T-cell (primary cell): ENCODE data around the gene LANCL3. TPM values are rescaled to one million over a fixed set of nuclear protein-coding genes. Genes with fewer than 3 reads are reported as not detected.

ENCODE experiments used
- ATAC-seq, 4 experiments: fragments of 200-7000 bp in 3 of 4; fragments of 150-1000 bp in 1 of 4; cut with Tn5 transposase; replicated peaks in 1 of 4; 1 replicate in 3 of 4; 2 replicates in 1 of 4; pipeline ENCODE4 v1.10.0; 2021; ENCODE audit warnings: moderate library complexity in 3 of 4, mild to moderate bottlenecking in 2 of 4, moderate number of reproducible peaks in 1 of 4
- CTCF ChIA-PET, 2 donors: fragments of 300-600 bp; sonication (Branson Sonifier 250); formaldehyde crosslinking; loops; one replicate each; lab custom pipeline; 2022; ENCODE audit warnings: antibody characterized with exemption in 2 of 2; lab: Charles Lee
- POLR2A ChIA-PET, 2 donors: fragments of 300-600 bp; sonication (Branson Sonifier 250); formaldehyde crosslinking; loops; one replicate each; lab custom pipeline; 2022; ENCODE audit warnings: antibody characterized with exemption in 2 of 2; lab: Charles Lee
- DNase-seq, 35 experiments: peaks; one replicate each; pipeline versions ENCODE4 v3.0.0 to v3.0.0-alpha.2; 2013 to 2023
- H3K27ac ChIP-seq: one replicate; pipeline ENCODE4 v1.5.1; 2013; ENCODE audit warnings: low read length
- H3K27me3 ChIP-seq, 2 experiments: replicated peaks in 1 of 2; 1 replicate in 1 of 2; 2 replicates in 1 of 2; pipeline versions ENCODE4 v1.6.1 to v1.7.0; 2013; ENCODE audit warnings: low read length in 1 of 2, mixed read lengths in 1 of 2; ENCODE audit not compliant: control insufficient read depth in 2 of 2, insufficient read depth in 2 of 2; ENCODE audit errors: extremely low read depth in 1 of 2
- H3K36me3 ChIP-seq, 2 donors: 1 replicate in 1 of 2; 2 replicates in 1 of 2; pipeline versions ENCODE4 v1.6.1 to v1.7.0; 2013; ENCODE audit warnings: low read length in 1 of 2; ENCODE audit not compliant: control insufficient read depth in 2 of 2, insufficient read depth in 1 of 2; ENCODE audit errors: extremely low read depth in 1 of 2
- H3K4me1 ChIP-seq, 2 experiments: 1 replicate in 1 of 2; 2 replicates in 1 of 2; pipeline versions ENCODE4 v1.6.1 to v1.7.0; 2013; ENCODE audit warnings: low read length in 2 of 2, mixed read lengths in 1 of 2; ENCODE audit not compliant: insufficient read depth in 2 of 2, control insufficient read depth in 1 of 2; ENCODE audit errors: extremely low read depth in 1 of 2
- H3K4me3 ChIP-seq, 2 donors: 1 replicate in 1 of 2; 2 replicates in 1 of 2; pipeline versions ENCODE4 v1.5.1 to v1.7.0; 2013; ENCODE audit warnings: mild to moderate bottlenecking in 2 of 2, low read length in 1 of 2, moderate library complexity in 1 of 2; ENCODE audit not compliant: control insufficient read depth in 1 of 2; ENCODE audit errors: extremely low read depth in 1 of 2
- H3K9me3 ChIP-seq: 2 replicates; pipeline ENCODE4 v1.7.0; 2013
- H3K27ac Mint-ChIP-seq, 2 donors: one replicate each; pipeline ENCODE4 v1.8.0; 2020 to 2021; ENCODE audit warnings: mild to moderate bottlenecking in 2 of 2, mixed read lengths in 2 of 2
- H3K27me3 Mint-ChIP-seq, 2 donors: one replicate each; pipeline ENCODE4 v1.8.0; 2021 to 2022; ENCODE audit warnings: mixed read lengths in 2 of 2
- H3K36me3 Mint-ChIP-seq: one replicate; pipeline ENCODE4 v1.8.0; 2021; ENCODE audit warnings: mixed read lengths
- H3K4me1 Mint-ChIP-seq, 3 donors: one replicate each; pipeline ENCODE4 v1.8.0; 2020 to 2022; ENCODE audit warnings: mixed read lengths in 3 of 3, mild to moderate bottlenecking in 1 of 3
- H3K4me3 Mint-ChIP-seq, 3 donors: one replicate each; pipeline ENCODE4 v1.8.0; 2020 to 2022; ENCODE audit warnings: mild to moderate bottlenecking in 3 of 3, mixed read lengths in 3 of 3, moderate library complexity in 3 of 3
- H3K9me3 Mint-ChIP-seq, 3 donors: one replicate each; pipeline ENCODE4 v1.8.0; 2020 to 2022; ENCODE audit warnings: mixed read lengths in 3 of 3
- WGBS: methylation state at CpG from one replicate; pipeline ENCODE4 v1.1.5; 2013; ENCODE audit warnings: missing lambda C conversion rate; ENCODE audit not compliant: insufficient coverage; 5-methylcytosine and 5-hydroxymethylcytosine counted together
- total RNA-seq, 35 experiments: library from RNA in 6 of 35; stranded (reverse) in 6 of 35; fragments of 120-200 nt in 1 of 35; gene quantifications; one replicate each; pipeline versions ENCODE4 v1.2.1 to v1.2.4 and lab custom pipeline; 2013 to 2026

Gene LANCL3
- total RNA-seq, 5 donors from 2014 or later (not counting 1 experiment from before 2014, with no cell fraction given): 0.09 to 0.70 (median 0.23) TPM

DNA sequence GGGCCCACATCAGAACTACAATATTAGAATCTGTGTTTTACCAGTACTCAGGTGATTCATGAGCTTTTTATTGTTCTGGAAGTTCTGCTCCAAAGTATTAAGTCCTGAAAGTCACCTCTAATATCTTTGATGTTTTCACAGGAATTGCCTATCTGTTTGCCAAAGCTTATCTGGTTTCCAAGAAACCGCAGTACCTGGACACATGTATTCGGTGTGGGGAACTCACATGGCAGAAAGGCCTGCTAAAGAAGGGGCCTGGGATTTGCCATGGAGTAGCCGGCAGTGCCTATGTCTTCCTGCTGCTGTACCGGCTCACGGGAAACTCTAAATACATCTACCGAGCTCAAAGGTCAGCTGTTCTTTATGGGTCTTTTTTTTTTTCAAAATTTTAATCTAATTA lies 95.7 kb downstream of the LANCL3 start:
- Histone ChIP-seq H3K4me3 (no peak overlapping the region), H3K27me3 (no peaks in the 10 kb centered on the region), H3K27ac (no peak overlapping the region), H3K4me1 (no peaks in the 10 kb centered on the region), H3K36me3 (no peaks in the 10 kb centered on the region), H3K9me3 (no peaks in the 10 kb centered on the region)
- no peak overlapping the region for H3K4me3 Mint-ChIP-seq
- H3K27ac Mint-ChIP-seq: no peak overlapping the region
- no peaks in the 10 kb centered on the region for H3K36me3 Mint-ChIP-seq
- H3K9me3 Mint-ChIP-seq: peaks cover 0 to 6% (median 0%) of the 10 kb centered on the region in 3 donors
- DNase-seq (no peak), ATAC-seq (no peak)
- ChIA-PET POLR2A (no interaction called here), CTCF (no interaction called here)
- WGBS: no CpG with 5 or more reads among the region's 6 CpGs
- no peaks in the 10 kb centered on the region for H3K4me1 Mint-ChIP-seq
- H3K27me3 Mint-ChIP-seq: peaks cover 0 to 16% of the 10 kb centered on the region in 2 donors

- ChIA-PET POLR2A (no interaction called here), CTCF (no interaction called here)
- WGBS: 100% methylated on average over 1 of the region's 4 CpGs
- no peak for ATAC-seq
- Mint-ChIP-seq H3K27ac (no peak overlapping the region), H3K36me3 (no peaks in the 10 kb centered on the region), H3K4me3 (no peak overlapping the region), H3K9me3 (no peaks in the 10 kb centered on the region), H3K27me3 (peaks cover 2 to 8% of the 10 kb centered on the region in 2 donors), H3K4me1 (no peaks in the 10 kb centered on the region)
- Histone ChIP-seq H3K27me3 (no peaks in the 10 kb centered on the region), H3K36me3 (no peaks in the 10 kb centered on the region), H3K4me1 (no peaks in the 10 kb centered on the region), H3K27ac (no peak overlapping the region), H3K4me3 (no peak overlapping the region), H3K9me3 (no peaks in the 10 kb centered on the region)
- DNase-seq: no peak
Observed at GRCh38 chrX:37672563-37672962, 101.1 kb downstream of the LANCL3 start.

GRCh38 chrX:37676811-37677210 lies 105.3 kb downstream of the LANCL3 start:
- Mint-ChIP-seq H3K9me3 (no peaks in the 10 kb centered on the region), H3K4me3 (no peak overlapping the region), H3K36me3 (no peaks in the 10 kb centered on the region), H3K4me1 (no peaks in the 10 kb centered on the region), H3K27ac (no peak overlapping the region), H3K27me3 (peaks cover 2 to 10% of the 10 kb centered on the region in 2 donors)
- Histone ChIP-seq H3K36me3 (no peaks in the 10 kb centered on the region), H3K27ac (no peak overlapping the region), H3K4me1 (no peaks in the 10 kb centered on the region), H3K9me3 (no peaks in the 10 kb centered on the region), H3K4me3 (no peak overlapping the region), H3K27me3 (no peaks in the 10 kb centered on the region)
- POLR2A ChIA-PET: no interaction called here
- DNase-seq (no peak), ATAC-seq (no peak)
- CTCF ChIA-PET: no interaction called here

DNA sequence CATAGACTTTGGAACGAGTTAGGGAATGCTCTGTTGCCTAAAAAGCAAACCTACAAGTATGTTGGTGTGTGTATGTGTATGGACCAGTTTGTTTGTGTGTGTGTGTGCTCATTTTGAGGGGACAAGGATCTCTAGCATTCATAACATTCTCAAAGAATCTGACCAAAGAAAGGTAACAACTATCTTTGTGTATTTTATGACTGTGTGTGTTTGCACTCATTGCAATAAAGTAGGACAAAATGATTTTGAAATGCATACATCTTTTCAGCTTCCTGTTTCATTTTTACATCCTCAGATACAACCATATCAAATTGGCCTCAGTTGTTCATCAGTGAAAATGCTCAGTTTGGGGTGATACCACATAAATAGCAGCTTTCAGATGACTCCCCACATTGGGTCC lies 105.8 kb downstream of the LANCL3 start:
- no peak overlapping the region for H3K4me3 ChIP-seq
- Mint-ChIP-seq H3K36me3 (no peaks in the 10 kb centered on the region), H3K27me3 (peaks cover 2 to 11% of the 10 kb centered on the region in 2 donors), H3K4me3 (no peak overlapping the region), H3K27ac (no peak overlapping the region), H3K9me3 (no peaks in the 10 kb centered on the region), H3K4me1 (no peaks in the 10 kb centered on the region)
- DNase-seq (no peak), ATAC-seq (no peak)
- no peaks in the 10 kb centered on the region for H3K4me1 ChIP-seq
- WGBS: no CpG with 5 or more reads among the region's 1 CpG
- no peaks in the 10 kb centered on the region for H3K27me3 ChIP-seq
- CTCF ChIA-PET: no interaction called here
- no peak overlapping the region for H3K27ac ChIP-seq
- POLR2A ChIA-PET: no interaction called here
- no peaks in the 10 kb centered on the region for H3K9me3 ChIP-seq
- no peaks in the 10 kb centered on the region for H3K36me3 ChIP-seq

- ATAC-seq (no peak), DNase-seq (no peak)
- POLR2A ChIA-PET: no interaction called here
- Mint-ChIP-seq H3K4me1 (no peaks in the 10 kb centered on the region), H3K27ac (no peak overlapping the region), H3K36me3 (no peaks in the 10 kb centered on the region), H3K27me3 (peaks cover 2 to 16% of the 10 kb centered on the region in 2 donors), H3K9me3 (no peaks in the 10 kb centered on the region), H3K4me3 (no peak overlapping the region)
- WGBS: no CpG with 5 or more reads among the region's 1 CpG
- no peaks in the 10 kb centered on the region for H3K4me1 ChIP-seq
- H3K4me3 ChIP-seq: no peak overlapping the region
- no peaks in the 10 kb centered on the region for H3K36me3 ChIP-seq
- no peaks in the 10 kb centered on the region for H3K9me3 ChIP-seq
- no peak overlapping the region for H3K27ac ChIP-seq
- CTCF ChIA-PET: no interaction called here
- H3K27me3 ChIP-seq: no peaks in the 10 kb centered on the region
Observed at GRCh38 chrX:37677765-37678164, 106.3 kb downstream of the LANCL3 start.

GRCh38 chrX:37678574-37678973 lies 107.1 kb downstream of the LANCL3 start:
- Histone ChIP-seq H3K36me3 (no peaks in the 10 kb centered on the region), H3K4me3 (no peak overlapping the region), H3K4me1 (no peaks in the 10 kb centered on the region), H3K9me3 (no peaks in the 10 kb centered on the region), H3K27me3 (no peaks in the 10 kb centered on the region), H3K27ac (no peak overlapping the region)
- WGBS: no CpG with 5 or more reads among the region's 1 CpG
- Mint-ChIP-seq H3K9me3 (no peaks in the 10 kb centered on the region), H3K36me3 (no peaks in the 10 kb centered on the region), H3K4me1 (no peaks in the 10 kb centered on the region), H3K27ac (no peak overlapping the region), H3K4me3 (no peak overlapping the region), H3K27me3 (peaks cover 0 to 17% of the 10 kb centered on the region in 2 donors)
- ATAC-seq: no peak
- no peak for DNase-seq
- ChIA-PET CTCF (no interaction called here), POLR2A (no interaction called here)

DNA sequence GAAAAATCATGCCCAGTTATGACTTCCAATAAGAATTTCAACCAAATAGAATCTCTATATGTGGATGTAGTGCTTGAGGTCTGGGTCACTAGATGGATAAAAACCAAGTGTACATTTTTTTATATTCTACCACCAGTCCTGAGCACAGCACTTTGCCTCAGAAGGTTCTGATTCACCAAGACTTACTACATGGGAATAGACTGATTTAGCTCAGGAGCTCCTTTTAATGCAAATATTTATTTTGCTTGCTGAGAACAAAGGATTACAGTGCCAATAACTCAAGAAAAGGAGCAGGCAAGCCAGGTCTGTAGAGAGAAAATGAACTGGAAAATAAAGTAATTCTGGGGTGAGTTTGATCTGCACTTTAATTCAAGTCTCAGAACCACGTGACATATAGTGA lies 107.8 kb downstream of the LANCL3 start:
- H3K27ac ChIP-seq: no peak overlapping the region
- no peak overlapping the region for H3K4me3 Mint-ChIP-seq
- H3K4me3 ChIP-seq: no peak overlapping the region
- CTCF ChIA-PET: interaction anchor here in 1 of 2 donors (0.7 kb wide), 1 partner anchor 53 kb away, joined by 3 read pairs; no protein-coding TSS in a partner anchor
- POLR2A ChIA-PET: no interaction called here
- H3K36me3 ChIP-seq: no peaks in the 10 kb centered on the region
- no peaks in the 10 kb centered on the region for H3K9me3 ChIP-seq
- H3K9me3 Mint-ChIP-seq: no peaks in the 10 kb centered on the region
- WGBS: no CpG with 5 or more reads among the region's 1 CpG
- no peak for DNase-seq
- no peak for ATAC-seq
- H3K27me3 Mint-ChIP-seq: peaks cover 0 to 17% of the 10 kb centered on the region in 2 donors
- no peaks in the 10 kb centered on the region for H3K27me3 ChIP-seq
- H3K27ac Mint-ChIP-seq: no peak overlapping the region
- no peaks in the 10 kb centered on the region for H3K4me1 Mint-ChIP-seq
- H3K4me1 ChIP-seq: no peaks in the 10 kb centered on the region
- no peaks in the 10 kb centered on the region for H3K36me3 Mint-ChIP-seq
